Astrocyte of the cerebellum (primary cell): ENCODE results near the gene PLXNA1.

ENCODE experiments used
- DNase-seq: peaks from one replicate; pipeline ENCODE4 v3.0.0-alpha.2; 2011; ENCODE audit warnings: low read depth
- H3K4me3 ChIP-seq: 2 replicates; pipeline ENCODE4 v1.5.1; 2011; ENCODE audit warnings: mild to moderate bottlenecking, low read depth, low read length, moderate library complexity
- CTCF ChIP-seq: IDR thresholded peaks from 2 replicates; pipeline ENCODE4 v1.5.1; 2012; ENCODE audit warnings: low read length, low read depth, moderate library complexity, mild to moderate bottlenecking; ENCODE audit errors: missing control alignments
- in situ Hi-C: cut with HindIII; loops from 2 replicates; pipeline ENCODE4 v1.10.0; 2017; ENCODE audit warnings: low sequenced_read_pairs

Gene PLXNA1

GRCh38 chr3:127006781-127007436, 24.0 kb downstream of the PLXNA1 start:
- no peak for TF ChIP-seq CTCF
- in situ Hi-C loops, result no loop called here
- H3K4me3 ChIP-seq, result no peak overlapping the region
- no peak for DNase-seq

GRCh38 chr3:127008236-127008635, 25.3 kb downstream of the PLXNA1 start:
- TF ChIP-seq CTCF, result no peak
- no peak for DNase-seq
- in situ Hi-C loops, result no loop called here

GRCh38 chr3:127009531-127009930, 26.6 kb downstream of the PLXNA1 start:
- in situ Hi-C loops, result no loop called here
- DNase-seq, result no peak
- no peak overlapping the region for H3K4me3 ChIP-seq
- no peak for TF ChIP-seq CTCF

More at GRCh38 chr3:127008236-127008635, 25.3 kb downstream of the PLXNA1 start:
- no peak overlapping the region for H3K4me3 ChIP-seq

GRCh38 chr3:127011270-127011992, 28.5 kb downstream of the PLXNA1 start:
- no peak for TF ChIP-seq CTCF
- DNase-seq, result no peak
- no peak overlapping the region for H3K4me3 ChIP-seq
- in situ Hi-C loops, result no loop called here

- no peak overlapping the region for H3K4me3 ChIP-seq
- in situ Hi-C loops, result no loop called here
- DNase-seq, result no peak
- TF ChIP-seq CTCF, result no peak
Measured at GRCh38 chr3:127012091-127012490, 29.2 kb downstream of the PLXNA1 start.

GRCh38 chr3:127013181-127013580, 30.3 kb downstream of the PLXNA1 start:
- DNase-seq, result no peak
- TF ChIP-seq CTCF, result no peak
- in situ Hi-C loops, result no loop called here
- no peak overlapping the region for H3K4me3 ChIP-seq
